Bronchial epithelial cell (primary cell): Measurements from ENCODE around the gene RBM26. TPM values are rescaled to one million over a fixed set of nuclear protein-coding genes. Genes with fewer than 3 reads are reported as not detected.

ENCODE experiments used
- DNase-seq: peaks from one replicate; pipeline ENCODE4 v3.0.0-alpha.2; 2010; ENCODE audit warnings: low read depth
- FAIRE-seq: peaks from 2 replicates; lab custom pipeline; 2011; peaks lifted over from hg19 to GRCh38; lab: Jason Lieb, UNC
- H3K27me3 ChIP-seq: 2 replicates; pipeline ENCODE4 v1.5.1; 2011; ENCODE audit warnings: low read length; ENCODE audit not compliant: control insufficient read depth, insufficient read depth
- H3K36me3 ChIP-seq: 2 replicates; pipeline ENCODE4 v1.5.1; 2011; ENCODE audit warnings: low read length; ENCODE audit not compliant: control insufficient read depth, insufficient read depth
- H3K4me3 ChIP-seq: 2 replicates; pipeline ENCODE4 v1.5.1; 2011; ENCODE audit warnings: mild to moderate bottlenecking, low read depth, low read length, control low read depth
- CTCF ChIP-seq: IDR thresholded peaks from 2 replicates; pipeline ENCODE4 v1.5.1; 2011; ENCODE audit warnings: mild to moderate bottlenecking, moderate library complexity, low read length, control low read depth, inconsistent platforms; ENCODE audit not compliant: insufficient read depth, severe bottlenecking
- total RNA-seq: library from RNA; depleted of rRNA; stranded (reverse); fragments of >200 nt; gene quantifications from 2 replicates; pipeline ENCODE4 v1.2.1, GENCODE V29; 2014

Gene RBM26
- total RNA-seq, 1 donor from 2014 or later = 13.7 TPM

GRCh38 chr13:79385694-79386093 lies 20.4 kb downstream of the RBM26 start:
- Histone ChIP-seq H3K4me3 (no peak overlapping the region), H3K36me3 (no peaks in the 10 kb centered on the region), H3K27me3 (no peaks in the 10 kb centered on the region)
- FAIRE-seq (no peak), DNase-seq (peak; percentile 64)
- no peak for TF ChIP-seq CTCF

DNA sequence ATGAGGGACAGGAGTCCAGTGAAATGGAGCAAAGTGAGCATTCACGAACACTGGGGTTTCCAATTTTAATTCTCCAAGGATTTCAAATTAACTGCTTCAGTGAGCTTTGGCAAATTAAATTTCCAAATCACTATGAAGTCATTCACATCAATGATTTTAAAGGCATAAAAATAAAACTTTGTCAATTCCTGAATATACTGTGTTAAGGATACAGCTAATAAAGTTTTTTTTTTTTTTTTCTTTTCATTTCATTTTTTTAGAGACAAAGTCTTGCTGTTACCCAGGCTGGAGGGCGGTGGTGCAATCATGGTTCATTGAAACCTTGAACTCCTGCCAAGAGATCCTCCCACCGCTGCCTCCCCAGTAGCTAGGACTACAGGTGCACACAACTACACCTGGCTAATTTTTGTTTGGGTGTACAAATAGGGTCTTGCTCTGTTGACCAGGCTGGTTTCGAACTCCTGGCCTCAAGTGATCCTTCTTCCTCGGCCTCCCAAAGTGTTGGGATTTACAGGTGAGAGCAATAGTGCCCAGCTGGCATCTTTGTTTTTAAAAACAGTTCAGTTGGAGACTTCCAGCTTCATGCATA lies 21.9 kb downstream of the RBM26 start:
- DNase-seq (no peak), FAIRE-seq (no peak)
- H3K36me3 ChIP-seq = no peaks in the 10 kb centered on the region
- no peak overlapping the region for H3K4me3 ChIP-seq
- no peak for TF ChIP-seq CTCF
- H3K27me3 ChIP-seq = no peaks in the 10 kb centered on the region

- FAIRE-seq = no peak
- no peak for TF ChIP-seq CTCF
- Histone ChIP-seq H3K27me3 (no peaks in the 10 kb centered on the region), H3K4me3 (no peak overlapping the region), H3K36me3 (peaks cover 1% of the 10 kb centered on the region)
- peak; percentile 73 for DNase-seq
Observed at GRCh38 chr13:79382545-79383275, 23.3 kb downstream of the RBM26 start.

- FAIRE-seq (no peak), DNase-seq (no peak)
- peaks cover 6% of the 10 kb centered on the region for H3K36me3 ChIP-seq
- H3K4me3 ChIP-seq = no peak overlapping the region
- H3K27me3 ChIP-seq = no peaks in the 10 kb centered on the region
- no peak for TF ChIP-seq CTCF
Observed at GRCh38 chr13:79380997-79381396, 25.1 kb downstream of the RBM26 start.

DNA sequence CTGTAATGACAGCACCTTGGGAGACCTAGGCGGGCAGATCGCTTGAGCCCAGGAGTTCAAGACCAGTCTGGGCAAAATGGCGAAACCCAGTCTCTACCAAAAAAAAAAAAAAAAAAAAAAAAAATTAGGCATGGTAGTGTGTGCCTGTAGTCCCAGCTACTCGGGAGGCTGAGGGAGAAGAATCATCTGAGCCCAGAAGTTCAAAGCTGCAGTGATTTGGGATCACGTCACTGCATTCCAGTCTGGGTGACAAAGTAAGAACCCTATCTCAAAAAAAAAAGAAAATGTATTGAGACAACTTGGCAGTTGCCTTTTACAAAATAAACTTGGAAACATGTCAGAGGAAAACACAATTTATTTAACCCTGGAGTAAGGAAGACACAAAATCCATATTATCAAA lies 26.8 kb downstream of the RBM26 start:
- no peak for TF ChIP-seq CTCF
- Histone ChIP-seq H3K4me3 (no peak overlapping the region), H3K36me3 (peaks cover 7% of the 10 kb centered on the region), H3K27me3 (no peaks in the 10 kb centered on the region)
- no peak for FAIRE-seq
- no peak for DNase-seq

- Histone ChIP-seq H3K36me3 (peaks cover 7% of the 10 kb centered on the region), H3K4me3 (no peak overlapping the region), H3K27me3 (no peaks in the 10 kb centered on the region)
- TF ChIP-seq CTCF = no peak
- no peak for FAIRE-seq
- no peak for DNase-seq
Observed at GRCh38 chr13:79376843-79377242, 29.2 kb downstream of the RBM26 start.
